ENCODE measurements around the gene CD27.

GRCh38 chr12:6469609-6470374 is 25.0 kb downstream of the CD27 start:
- TF ChIP-seq CTCF (IDR thresholded peaks at IDR 0.05) = no peak
- no peak for TF ChIP-seq ZFX (IDR thresholded peaks at IDR 0.05; ENCODE audit: borderline replicate concordance)

Measured in 22Rv1 (cell line).